H9 (cell line): ENCODE results near the gene TRAF3IP1. TPM values are rescaled to one million over a fixed set of nuclear protein-coding genes. Genes with fewer than 3 reads are reported as not detected.

Source experiments
- DNase-seq: peaks from one replicate; pipeline ENCODE4 v3.0.0-alpha.2; 2017
- H2AFZ ChIP-seq: one replicate; pipeline ENCODE4 v1.6.1; 2013; ENCODE audit warnings: mild to moderate bottlenecking, low read length, control low read depth, moderate library complexity
- H2AK5ac ChIP-seq: 2 replicates; pipeline ENCODE4 v1.6.1; 2013; ENCODE audit warnings: low read length, control low read depth, mixed read lengths; ENCODE audit not compliant: insufficient read length
- H2BK120ac ChIP-seq: one replicate; pipeline ENCODE4 v1.6.1; 2013; ENCODE audit warnings: low read depth, mild to moderate bottlenecking, low read length, control low read depth, inconsistent platforms; ENCODE audit not compliant: poor library complexity, severe bottlenecking
- H2BK12ac ChIP-seq: 2 replicates; pipeline ENCODE4 v1.6.1; 2013; ENCODE audit warnings: low read length, control low read depth, mixed read lengths, low read depth; ENCODE audit not compliant: insufficient read length
- H2BK15ac ChIP-seq: 2 replicates; pipeline ENCODE4 v1.6.1; 2013; ENCODE audit warnings: low read depth, low read length, control low read depth
- H2BK20ac ChIP-seq: one replicate; pipeline ENCODE4 v1.6.1; 2013; ENCODE audit warnings: low read depth, mild to moderate bottlenecking, low read length, control low read depth, inconsistent platforms; ENCODE audit not compliant: poor library complexity, severe bottlenecking
- H2BK5ac ChIP-seq: 2 replicates; pipeline ENCODE4 v1.6.1; 2013; ENCODE audit warnings: low read length, control low read depth, mixed read lengths; ENCODE audit not compliant: insufficient read length
- H3K14ac ChIP-seq: 2 replicates; pipeline ENCODE4 v1.6.1; 2013; ENCODE audit warnings: low read length, control low read depth; ENCODE audit not compliant: insufficient read depth
- H3K18ac ChIP-seq: 2 replicates; pipeline ENCODE4 v1.6.1; 2013; ENCODE audit warnings: low read depth, mild to moderate bottlenecking, mixed read lengths, low read length, control low read depth; ENCODE audit not compliant: insufficient read length
- H3K23ac ChIP-seq: 2 replicates; pipeline ENCODE4 v1.6.1; 2013; ENCODE audit warnings: low read length, control low read depth, mixed read lengths, low read depth; ENCODE audit not compliant: insufficient read length
- H3K23me2 ChIP-seq: 2 replicates; pipeline ENCODE4 v1.6.1; 2013; ENCODE audit warnings: low read depth, mild to moderate bottlenecking, mixed read lengths, low read length, control low read depth; ENCODE audit not compliant: insufficient read length, poor library complexity, severe bottlenecking
- H3K27ac ChIP-seq: 2 replicates; pipeline ENCODE4 v1.5.1; 2013; ENCODE audit warnings: low read length, control low read depth, mixed read lengths, low read depth; ENCODE audit not compliant: insufficient read length
- H3K27me3 ChIP-seq: 2 replicates; pipeline ENCODE4 v1.6.1; 2013; ENCODE audit warnings: low read length, control low read depth, inconsistent platforms; ENCODE audit not compliant: insufficient read depth
- H3K4ac ChIP-seq: 2 replicates; pipeline ENCODE4 v1.6.1; 2013; ENCODE audit warnings: low read depth, mild to moderate bottlenecking, control low read depth, inconsistent platforms, low read length, moderate library complexity
- H3K4me1 ChIP-seq: 2 replicates; pipeline ENCODE4 v1.6.1; 2013; ENCODE audit warnings: low read length, control low read depth, inconsistent platforms; ENCODE audit not compliant: insufficient read depth
- H3K4me2 ChIP-seq: 2 replicates; pipeline ENCODE4 v1.6.1; 2013; ENCODE audit warnings: low read length, control low read depth, mixed read lengths; ENCODE audit not compliant: insufficient read length, insufficient read depth
- H3K56ac ChIP-seq: 2 replicates; pipeline ENCODE4 v1.6.1; 2013; ENCODE audit warnings: low read depth, mild to moderate bottlenecking, mixed read lengths, low read length, control low read depth; ENCODE audit not compliant: insufficient read length
- H3K79me1 ChIP-seq: 2 replicates; pipeline ENCODE4 v1.6.1; 2013; ENCODE audit warnings: low read depth, mild to moderate bottlenecking, moderate library complexity, low read length, control low read depth, inconsistent platforms; ENCODE audit not compliant: insufficient read depth, poor library complexity, severe bottlenecking
- H3K79me2 ChIP-seq: 2 replicates; pipeline ENCODE4 v1.6.1; 2013; ENCODE audit warnings: low read length, control low read depth, inconsistent platforms; ENCODE audit not compliant: insufficient read depth
- H3K9ac ChIP-seq: 2 replicates; pipeline ENCODE4 v1.6.1; 2013; ENCODE audit warnings: low read length, control low read depth, mixed read lengths; ENCODE audit not compliant: insufficient read length; ENCODE audit errors: extremely low read depth
- H3K9me3 ChIP-seq: one replicate; pipeline ENCODE4 v1.6.1; 2013; ENCODE audit warnings: low read depth, low read length, inconsistent platforms; ENCODE audit not compliant: control insufficient read depth
- H3T11ph ChIP-seq: one replicate; pipeline ENCODE4 v1.6.1; 2013; ENCODE audit warnings: mild to moderate bottlenecking, low read length, control low read depth, inconsistent platforms
- H4K20me1 ChIP-seq: one replicate; pipeline ENCODE4 v1.6.1; 2013; ENCODE audit not compliant: control insufficient read depth, insufficient read length, insufficient read depth
- H4K5ac ChIP-seq: 2 replicates; pipeline ENCODE4 v1.6.1; 2013; ENCODE audit warnings: low read depth, mild to moderate bottlenecking, mixed read lengths, low read length, control low read depth; ENCODE audit not compliant: insufficient read length
- H4K8ac ChIP-seq: replicated peaks from 2 replicates; pipeline ENCODE4 v1.6.1; 2013; ENCODE audit warnings: low read length, control low read depth, mixed read lengths, low read depth; ENCODE audit not compliant: insufficient read length
- H4K91ac ChIP-seq: 2 replicates; pipeline ENCODE4 v1.6.1; 2013; ENCODE audit warnings: low read depth, mild to moderate bottlenecking, moderate library complexity, mixed read lengths, low read length, control low read depth; ENCODE audit not compliant: insufficient read length
- H3K27ac Mint-ChIP-seq, 3 experiments: 2 replicates in 2 of 3; 3 replicates in 1 of 3; pipeline ENCODE4 v1.8.0; 2020 to 2021; ENCODE audit warnings: mixed read lengths in 3 of 3, mild to moderate bottlenecking in 1 of 3, moderate library complexity in 1 of 3
- H3K27me3 Mint-ChIP-seq: 2 replicates; pipeline ENCODE4 v1.8.0; 2021; ENCODE audit warnings: low read depth, mild to moderate bottlenecking, moderate library complexity, mixed read lengths
- H3K36me3 Mint-ChIP-seq, 3 experiments: 2 replicates in 2 of 3; 3 replicates in 1 of 3; pipeline ENCODE4 v1.8.0; 2020 to 2021; ENCODE audit warnings: low read depth in 3 of 3, mixed read lengths in 3 of 3; ENCODE audit not compliant: insufficient read depth in 1 of 3
- H3K4me1 Mint-ChIP-seq, 2 experiments: 2 replicates each; pipeline ENCODE4 v1.8.0; 2020; ENCODE audit warnings: mixed read lengths in 2 of 2
- H3K4me3 Mint-ChIP-seq, 2 experiments: 2 replicates in 1 of 2; 3 replicates in 1 of 2; pipeline ENCODE4 v1.8.0; 2020 to 2021; ENCODE audit warnings: mild to moderate bottlenecking in 2 of 2, mixed read lengths in 2 of 2, moderate library complexity in 1 of 2
- H3K9me3 Mint-ChIP-seq, 2 experiments: 2 replicates in 1 of 2; 3 replicates in 1 of 2; pipeline ENCODE4 v1.8.0; 2020; ENCODE audit warnings: mild to moderate bottlenecking in 2 of 2, mixed read lengths in 2 of 2, moderate library complexity in 1 of 2
- WGBS: extraction: QIAGEN DNeasy Blood & Tissue Kit; methylation state at CpG from one replicate; pipeline ENCODE4 v1.1.7; 2013; ENCODE audit warnings: missing lambda C conversion rate, low lambda C conversion rate, mixed read lengths; ENCODE audit not compliant: insufficient read length; ENCODE audit errors: extremely low coverage; 5-methylcytosine and 5-hydroxymethylcytosine counted together
- total RNA-seq: library from RNA; stranded (reverse); gene quantifications from 2 replicates; pipeline ENCODE4 v1.2.1, GENCODE V29; 2021
- TF ChIP-seq, protein P1 (sequence below): fragments of 200-600 bp; sonication (generic); conservative IDR thresholded peaks from 3 replicates; pipeline ENCODE4 v1.8.0; 2021; ENCODE audit warnings: antibody characterized with exemption, mild to moderate bottlenecking

Gene TRAF3IP1
- total RNA-seq, 1 experiment from 2014 or later: 16.4 TPM

DNA sequence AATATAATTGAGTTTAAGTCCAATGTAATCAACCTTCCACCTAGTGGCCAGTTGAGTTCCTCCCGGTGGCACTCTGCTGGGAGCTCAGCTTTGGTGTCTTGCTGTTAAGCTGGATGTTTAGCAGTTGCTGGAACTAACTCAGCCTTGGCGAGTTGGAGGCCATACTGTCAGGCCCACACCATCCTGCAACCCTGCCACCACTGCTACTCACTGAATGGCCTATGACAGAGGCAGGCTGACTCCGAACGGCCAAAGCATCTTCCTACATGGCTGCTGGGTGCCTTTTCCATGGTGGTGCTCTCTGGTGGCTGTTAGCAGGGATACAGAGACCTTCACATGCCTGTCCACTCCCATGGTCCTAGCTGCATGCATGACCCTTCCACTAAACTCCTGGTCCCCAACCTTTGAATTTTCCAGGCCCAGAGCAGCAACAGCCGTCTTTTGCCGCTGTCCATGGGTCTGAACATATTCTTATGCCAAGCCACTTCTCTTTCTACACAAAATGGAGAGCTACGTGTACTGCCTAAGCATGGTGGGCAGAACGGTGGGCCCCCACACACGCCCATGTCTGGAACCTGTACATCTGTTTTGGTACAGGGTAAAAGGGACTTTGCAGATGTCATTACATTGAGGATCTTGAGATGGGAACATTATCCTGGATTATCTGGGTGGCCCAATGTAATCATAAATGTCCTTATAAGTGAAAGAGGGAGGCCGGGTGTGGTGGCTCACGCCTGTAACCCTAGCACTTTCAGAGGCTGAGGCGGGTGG, 15.0 kb upstream of the TRAF3IP1 start:
- Histone ChIP-seq H3K9ac (no peak overlapping the region), H2BK12ac (no peak overlapping the region), H2AK5ac (no peak overlapping the region), H3K4me1 (no peaks in the 10 kb centered on the region), H4K8ac (no peak overlapping the region), H3K27me3 (no peaks in the 10 kb centered on the region), H3K18ac (no peak overlapping the region), H3K27ac (no peak overlapping the region), H4K20me1 (no peaks in the 10 kb centered on the region), H3K9me3 (no peaks in the 10 kb centered on the region), H4K91ac (no peak overlapping the region), H2AFZ (no peak overlapping the region), H3K79me2 (no peaks in the 10 kb centered on the region), H4K5ac (no peak overlapping the region), H3K56ac (no peak overlapping the region), H2BK5ac (no peak overlapping the region), H3K4me2 (no peak overlapping the region), H3K14ac (no peak overlapping the region), H3K79me1 (no peaks in the 10 kb centered on the region), H3K23ac (no peak overlapping the region), H2BK120ac (no peak overlapping the region), H2BK15ac (no peak overlapping the region), H3K4ac (no peak overlapping the region), H2BK20ac (no peak overlapping the region), H3K23me2 (no peaks in the 10 kb centered on the region), H3T11ph (no peak overlapping the region)
- Mint-ChIP-seq H3K9me3 (no peaks in the 10 kb centered on the region), H3K27ac (no peak overlapping the region), H3K4me3 (no peak overlapping the region), H3K36me3 (no peaks in the 10 kb centered on the region), H3K27me3 (no peaks in the 10 kb centered on the region; the same call in 1 of the 2 replicates), H3K4me1 (peaks cover 6 to 9% of the 10 kb centered on the region in 2 experiments)
- TF ChIP-seq, protein P1, sequence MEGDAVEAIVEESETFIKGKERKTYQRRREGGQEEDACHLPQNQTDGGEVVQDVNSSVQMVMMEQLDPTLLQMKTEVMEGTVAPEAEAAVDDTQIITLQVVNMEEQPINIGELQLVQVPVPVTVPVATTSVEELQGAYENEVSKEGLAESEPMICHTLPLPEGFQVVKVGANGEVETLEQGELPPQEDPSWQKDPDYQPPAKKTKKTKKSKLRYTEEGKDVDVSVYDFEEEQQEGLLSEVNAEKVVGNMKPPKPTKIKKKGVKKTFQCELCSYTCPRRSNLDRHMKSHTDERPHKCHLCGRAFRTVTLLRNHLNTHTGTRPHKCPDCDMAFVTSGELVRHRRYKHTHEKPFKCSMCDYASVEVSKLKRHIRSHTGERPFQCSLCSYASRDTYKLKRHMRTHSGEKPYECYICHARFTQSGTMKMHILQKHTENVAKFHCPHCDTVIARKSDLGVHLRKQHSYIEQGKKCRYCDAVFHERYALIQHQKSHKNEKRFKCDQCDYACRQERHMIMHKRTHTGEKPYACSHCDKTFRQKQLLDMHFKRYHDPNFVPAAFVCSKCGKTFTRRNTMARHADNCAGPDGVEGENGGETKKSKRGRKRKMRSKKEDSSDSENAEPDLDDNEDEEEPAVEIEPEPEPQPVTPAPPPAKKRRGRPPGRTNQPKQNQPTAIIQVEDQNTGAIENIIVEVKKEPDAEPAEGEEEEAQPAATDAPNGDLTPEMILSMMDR: peak; percentile 60
- no CpG with 5 or more reads among the region's 12 CpGs for WGBS
- no peak for DNase-seq
